Globus pallidus (tissue), 1 donor: ENCODE results near the gene OPHN1.
A peak's percentile ranks its signal among the peaks of the same experiment; 100 is the strongest.

ENCODE experiments used
- DNase-seq: peaks from one replicate; pipeline ENCODE4 v3.0.0-alpha.2; 2015; ENCODE audit warnings: low spot score

OPHN1 gene

GRCh38 chrX:68249401-68249831 is 183.9 kb downstream of the OPHN1 start:
- peak; percentile 39 for DNase-seq

- DNase-seq, result no peak
Observed at GRCh38 chrX:68238568-68238967, 194.7 kb downstream of the OPHN1 start.

- no peak for DNase-seq
Observed at GRCh38 chrX:68234171-68234910, 199.0 kb downstream of the OPHN1 start.

GRCh38 chrX:68232206-68232605 is 201.1 kb downstream of the OPHN1 start:
- no peak for DNase-seq

GRCh38 chrX:68209008-68209407 is 224.3 kb downstream of the OPHN1 start:
- no peak for DNase-seq

- no peak for DNase-seq
Observed at GRCh38 chrX:68204521-68205038, 228.7 kb downstream of the OPHN1 start.

- no peak for DNase-seq
Observed at GRCh38 chrX:68203646-68204045, 229.6 kb downstream of the OPHN1 start.

GRCh38 chrX:68203211-68203610 is 230.1 kb downstream of the OPHN1 start:
- no peak for DNase-seq

- DNase-seq, result no peak
Observed at GRCh38 chrX:68199062-68199848, 234.0 kb downstream of the OPHN1 start.

GRCh38 chrX:68196939-68197791 is 236.1 kb downstream of the OPHN1 start:
- peak; percentile 76 for DNase-seq

- DNase-seq, result no peak
Observed at GRCh38 chrX:68195561-68195960, 237.7 kb downstream of the OPHN1 start.

GRCh38 chrX:68193786-68194185 is 239.5 kb downstream of the OPHN1 start:
- no peak for DNase-seq

GRCh38 chrX:68193234-68193633 is 240.1 kb downstream of the OPHN1 start:
- DNase-seq, result no peak

GRCh38 chrX:68190799-68191198 is 242.5 kb downstream of the OPHN1 start:
- DNase-seq, result no peak

- DNase-seq, result no peak
Observed at GRCh38 chrX:68186552-68187262, 246.6 kb downstream of the OPHN1 start.

- no peak for DNase-seq
Observed at GRCh38 chrX:68185161-68185560, 248.1 kb downstream of the OPHN1 start.

GRCh38 chrX:68183612-68184214 is 249.6 kb downstream of the OPHN1 start:
- no peak for DNase-seq

GRCh38 chrX:68180579-68180978 is 252.7 kb downstream of the OPHN1 start:
- DNase-seq, result no peak

GRCh38 chrX:68179355-68179754 is 253.9 kb downstream of the OPHN1 start:
- DNase-seq, result no peak

GRCh38 chrX:68177542-68177941 is 255.8 kb downstream of the OPHN1 start:
- DNase-seq, result no peak

- no peak for DNase-seq
Observed at GRCh38 chrX:68175562-68175961, 257.7 kb downstream of the OPHN1 start.
